Skeletal muscle cell (primary cell): ENCODE data around the gene THPO.

Experiments
- DNase-seq: peaks from one replicate; pipeline ENCODE4 v3.0.0-alpha.2; 2010; ENCODE audit warnings: low read depth
- H3K4me3 ChIP-seq: 2 replicates; pipeline ENCODE4 v1.5.1; 2011; ENCODE audit warnings: low read depth, mild to moderate bottlenecking, control low read depth, low read length, moderate library complexity

THPO gene

GRCh38 chr3:184337399-184337714 lies 40.6 kb downstream of the THPO start, which contains the start of gene FAM131A:
FAM131A (plus strand) TSS chr3:184337600; CDS start chr3:184337631, 31 bp downstream.
- no peak for DNase-seq
- peak within 1 kb of the TSS; percentile 67 for H3K4me3 ChIP-seq

- H3K4me3 ChIP-seq: peak overlapping the region; percentile 67
- no peak for DNase-seq
Measured at GRCh38 chr3:184336547-184337398, 41.2 kb downstream of the THPO start.

- DNase-seq: no peak
- peak overlapping the region; percentile 67 for H3K4me3 ChIP-seq
Measured at GRCh38 chr3:184335661-184336546, 42.1 kb downstream of the THPO start.

GRCh38 chr3:184335291-184335660 lies 42.7 kb downstream of the THPO start:
- peak overlapping the region; percentile 67 for H3K4me3 ChIP-seq
- DNase-seq: no peak

GRCh38 chr3:184334470-184335158 lies 43.4 kb downstream of the THPO start:
- no peak overlapping the region for H3K4me3 ChIP-seq
- DNase-seq: no peak

- no peak overlapping the region for H3K4me3 ChIP-seq
- DNase-seq: no peak
Measured at GRCh38 chr3:184333700-184334099, 44.3 kb downstream of the THPO start.

DNA sequence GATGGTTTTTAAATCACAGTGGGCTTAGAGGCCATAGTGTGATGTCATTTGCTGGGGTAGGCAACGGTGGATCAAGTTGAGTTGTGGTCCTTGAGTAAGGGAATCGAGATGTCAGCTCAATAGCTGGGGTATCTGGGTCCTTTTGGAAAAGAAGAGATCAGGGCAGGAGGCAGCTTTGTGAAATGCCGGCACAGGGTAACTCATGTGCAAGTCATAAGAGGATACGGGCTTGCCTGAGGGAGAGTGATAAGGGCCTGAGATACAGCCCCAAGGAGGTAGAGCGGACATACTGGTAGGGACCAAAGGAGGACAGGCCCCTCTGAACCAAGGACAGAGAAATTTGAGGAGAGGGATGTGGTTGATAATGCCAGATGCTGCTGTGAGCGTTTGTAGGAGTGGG lies 44.8 kb downstream of the THPO start:
- H3K4me3 ChIP-seq: no peak overlapping the region
- no peak for DNase-seq

DNA sequence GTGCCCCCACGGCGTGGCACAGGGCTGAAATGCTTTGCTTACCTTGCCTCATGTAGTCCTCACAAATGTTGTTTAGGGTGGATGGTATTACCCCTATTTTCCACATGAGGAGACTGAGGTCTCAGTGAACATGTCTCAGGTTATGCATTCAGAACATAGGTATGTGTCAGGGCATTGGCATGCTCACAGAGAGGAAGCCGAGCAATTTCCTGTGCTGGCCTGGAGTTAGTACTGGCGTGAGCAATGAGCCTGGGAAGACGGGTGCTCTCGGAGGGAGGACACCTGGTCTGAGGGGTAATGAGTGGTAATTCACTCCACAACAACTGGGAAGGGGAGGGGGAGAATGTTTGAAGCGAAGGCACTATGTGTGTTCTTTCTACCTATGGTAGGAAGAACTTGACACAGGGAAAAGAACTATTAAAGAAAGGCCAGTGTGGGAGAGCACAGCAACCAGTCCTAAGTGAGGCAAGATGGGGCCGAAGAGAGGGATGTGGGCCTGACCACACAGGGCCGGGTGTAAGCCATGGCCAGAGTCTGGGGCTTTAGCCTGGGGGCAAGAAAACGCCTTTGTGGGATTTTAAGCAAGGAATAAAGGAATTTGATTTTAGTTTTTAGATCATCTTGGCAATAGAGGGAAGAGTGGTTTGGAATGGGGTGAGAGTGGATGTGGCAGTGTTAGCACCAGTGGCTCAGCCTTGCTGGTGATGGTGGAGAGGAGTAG lies 45.5 kb downstream of the THPO start:
- DNase-seq: peak; percentile 70
- H3K4me3 ChIP-seq: no peak overlapping the region

- no peak overlapping the region for H3K4me3 ChIP-seq
Measured at GRCh38 chr3:184328516-184328915, 49.5 kb downstream of the THPO start.

GRCh38 chr3:184327171-184327570 lies 50.8 kb downstream of the THPO start:
- H3K4me3 ChIP-seq: no peak overlapping the region

More at GRCh38 chr3:184328516-184328915, 49.5 kb downstream of the THPO start:
- DNase-seq: no peak

DNA sequence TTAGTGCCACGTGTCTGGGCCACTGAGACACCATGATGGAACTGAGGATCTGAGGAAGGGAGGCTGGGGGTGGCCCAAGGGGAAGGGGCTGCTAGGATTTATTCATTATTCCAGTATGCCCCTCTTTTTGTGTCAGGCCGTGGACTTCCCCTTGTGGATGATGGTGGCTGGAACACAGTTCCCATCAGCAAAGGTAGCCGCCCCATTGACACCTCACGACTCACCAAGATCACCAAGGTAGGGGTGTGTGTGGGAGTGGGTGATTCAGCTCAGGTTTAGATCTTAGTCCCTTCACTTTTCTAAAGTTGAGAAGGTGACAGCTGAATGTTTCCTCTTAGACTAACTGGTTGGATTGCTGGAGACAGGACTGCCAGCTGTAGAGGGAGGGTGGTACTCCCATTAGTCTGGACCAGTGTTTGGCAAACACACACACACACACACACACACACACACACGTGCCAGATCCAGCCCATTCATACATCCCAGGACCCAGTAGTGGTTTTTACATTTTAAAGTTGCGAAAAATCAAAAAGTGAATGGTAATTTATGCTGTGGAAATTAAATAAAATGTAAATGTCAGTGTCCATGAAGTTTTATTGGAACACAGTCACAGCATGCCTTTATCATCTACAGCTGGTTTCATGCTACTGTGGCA lies 52.2 kb downstream of the THPO start:
- DNase-seq: no peak
- H3K4me3 ChIP-seq: no peak overlapping the region

More at GRCh38 chr3:184327171-184327570, 50.8 kb downstream of the THPO start:
- DNase-seq: no peak

DNA sequence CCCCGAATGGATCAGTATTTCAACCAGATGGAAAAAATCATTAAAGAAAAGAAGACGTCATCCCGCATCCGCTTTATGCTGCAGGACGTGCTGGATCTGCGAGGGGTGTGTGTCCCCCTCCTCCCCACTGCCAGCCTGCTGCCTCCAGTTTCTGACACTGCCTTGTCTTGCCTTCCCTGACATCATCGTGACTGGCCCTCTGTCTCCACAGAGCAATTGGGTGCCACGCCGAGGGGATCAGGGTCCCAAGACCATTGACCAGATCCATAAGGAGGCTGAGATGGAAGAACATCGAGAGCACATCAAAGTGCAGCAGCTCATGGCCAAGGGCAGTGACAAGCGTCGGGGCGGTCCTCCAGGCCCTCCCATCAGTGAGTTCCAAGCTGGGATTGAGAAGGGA lies 52.7 kb downstream of the THPO start:
- H3K4me3 ChIP-seq: no peak overlapping the region
- no peak for DNase-seq

DNA sequence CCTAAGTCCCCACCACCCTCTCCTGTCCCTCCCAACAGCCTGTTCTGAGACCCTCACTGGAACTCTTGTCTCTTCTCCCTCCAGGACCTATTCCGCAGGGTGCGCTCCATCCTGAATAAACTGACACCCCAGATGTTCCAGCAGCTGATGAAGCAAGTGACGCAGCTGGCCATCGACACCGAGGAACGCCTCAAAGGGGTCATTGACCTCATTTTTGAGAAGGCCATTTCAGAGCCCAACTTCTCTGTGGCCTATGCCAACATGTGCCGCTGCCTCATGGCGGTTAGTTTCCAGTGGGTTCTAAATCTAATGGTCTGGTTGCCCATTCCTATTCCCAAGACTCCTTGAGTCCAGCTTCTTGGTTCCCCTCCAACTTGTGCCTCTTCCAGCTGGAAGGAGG lies 54.3 kb downstream of the THPO start:
- no peak overlapping the region for H3K4me3 ChIP-seq
- no peak for DNase-seq

- no peak for DNase-seq
- H3K4me3 ChIP-seq: no peak overlapping the region
Measured at GRCh38 chr3:184322731-184323487, 55.1 kb downstream of the THPO start.
